Measurements from ENCODE around the gene RALBP1.
"Not testable (repeated sequence)": the region's sequence is repeated elsewhere in the genome, so short reads cannot be mapped to it uniquely, and the experiment has no call there.

DNA sequence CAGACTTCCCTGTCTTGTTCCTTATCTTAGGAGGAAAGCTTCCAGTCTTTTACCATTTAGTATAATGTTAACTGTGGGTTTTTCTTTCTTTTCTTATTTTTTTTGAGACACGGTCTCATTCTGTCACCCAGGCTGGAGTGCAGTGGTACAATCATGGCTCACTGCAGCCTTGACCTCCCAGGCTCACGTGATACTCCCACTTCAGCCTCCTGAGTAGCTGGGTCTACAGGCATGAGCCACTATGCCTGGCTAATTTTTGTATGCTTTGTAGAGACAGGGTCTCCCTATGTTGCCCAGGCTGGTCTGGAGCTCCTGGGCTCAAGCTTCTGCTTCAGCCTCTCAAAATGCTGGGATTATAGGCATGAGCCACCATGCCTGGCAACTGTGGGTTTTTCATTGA is 9.5 kb downstream of the RALBP1 start:
- TF ChIP-seq, protein P1, sequence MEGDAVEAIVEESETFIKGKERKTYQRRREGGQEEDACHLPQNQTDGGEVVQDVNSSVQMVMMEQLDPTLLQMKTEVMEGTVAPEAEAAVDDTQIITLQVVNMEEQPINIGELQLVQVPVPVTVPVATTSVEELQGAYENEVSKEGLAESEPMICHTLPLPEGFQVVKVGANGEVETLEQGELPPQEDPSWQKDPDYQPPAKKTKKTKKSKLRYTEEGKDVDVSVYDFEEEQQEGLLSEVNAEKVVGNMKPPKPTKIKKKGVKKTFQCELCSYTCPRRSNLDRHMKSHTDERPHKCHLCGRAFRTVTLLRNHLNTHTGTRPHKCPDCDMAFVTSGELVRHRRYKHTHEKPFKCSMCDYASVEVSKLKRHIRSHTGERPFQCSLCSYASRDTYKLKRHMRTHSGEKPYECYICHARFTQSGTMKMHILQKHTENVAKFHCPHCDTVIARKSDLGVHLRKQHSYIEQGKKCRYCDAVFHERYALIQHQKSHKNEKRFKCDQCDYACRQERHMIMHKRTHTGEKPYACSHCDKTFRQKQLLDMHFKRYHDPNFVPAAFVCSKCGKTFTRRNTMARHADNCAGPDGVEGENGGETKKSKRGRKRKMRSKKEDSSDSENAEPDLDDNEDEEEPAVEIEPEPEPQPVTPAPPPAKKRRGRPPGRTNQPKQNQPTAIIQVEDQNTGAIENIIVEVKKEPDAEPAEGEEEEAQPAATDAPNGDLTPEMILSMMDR (IDR thresholded peaks at IDR 0.05): not testable (repeated sequence)
- TF ChIP-seq POLR2A (IDR thresholded peaks at IDR 0.05): not testable (repeated sequence)

All from body of pancreas (tissue), 4 donors.